Activated CD4-positive, alpha-beta T cell treated with anti-CD3 and anti-CD28 coated beads, Interleukin-2, amount 10 ng/mL, durations not matched to agents 7 days and 5 days (primary cell): ENCODE data around the gene TRPM4. TPM values are rescaled to one million over a fixed set of nuclear protein-coding genes. Genes with fewer than 3 reads are reported as not detected.

ENCODE experiments used
- CTCF ChIA-PET: fragments of 350-600 bp; sonication (Branson Sonifier 250); formaldehyde crosslinking; loops from one replicate; lab custom pipeline; 2021; ENCODE audit warnings: antibody characterized with exemption; lab: Charles Lee
- POLR2A ChIA-PET: fragments of 350-600 bp; sonication (Branson Sonifier 250); formaldehyde crosslinking; loops from one replicate; lab custom pipeline; 2021; ENCODE audit warnings: antibody characterized with exemption; lab: Charles Lee
- DNase-seq: peaks from one replicate; pipeline ENCODE4 v3.0.0-alpha.2; 2020
- H3K27ac Mint-ChIP-seq: one replicate; pipeline ENCODE4 v1.8.0; 2021; ENCODE audit warnings: mild to moderate bottlenecking, moderate library complexity, mixed read lengths
- H3K27me3 Mint-ChIP-seq: one replicate; pipeline ENCODE4 v1.8.0; 2021; ENCODE audit warnings: mixed read lengths
- H3K36me3 Mint-ChIP-seq: one replicate; pipeline ENCODE4 v1.8.0; 2021; ENCODE audit warnings: low read depth, mixed read lengths
- H3K4me1 Mint-ChIP-seq: one replicate; pipeline ENCODE4 v1.8.0; 2021; ENCODE audit warnings: mixed read lengths
- H3K4me3 Mint-ChIP-seq: one replicate; pipeline ENCODE4 v1.8.0; 2021; ENCODE audit warnings: mild to moderate bottlenecking, moderate library complexity, mixed read lengths
- H3K9me3 Mint-ChIP-seq: one replicate; pipeline ENCODE4 v1.8.0; 2021; ENCODE audit warnings: mixed read lengths
- total RNA-seq, 2 experiments: library from RNA; stranded (reverse); gene quantifications; one replicate each; pipeline ENCODE4 v1.2.3, GENCODE V29; 2021

Gene TRPM4
- total RNA-seq, 2 experiments from 2014 or later = 0.25 to 0.33 TPM

GRCh38 chr19:49229416-49229815 is 71.8 kb downstream of the TRPM4 start:
- H3K4me3 Mint-ChIP-seq = no peak overlapping the region
- H3K9me3 Mint-ChIP-seq = no peaks in the 10 kb centered on the region
- POLR2A ChIA-PET = no interaction called here
- H3K27me3 Mint-ChIP-seq = no peaks in the 10 kb centered on the region
- no peaks in the 10 kb centered on the region for H3K36me3 Mint-ChIP-seq
- peaks cover 23% of the 10 kb centered on the region for H3K4me1 Mint-ChIP-seq
- no peak for DNase-seq
- H3K27ac Mint-ChIP-seq = no peak overlapping the region
- CTCF ChIA-PET = interaction anchor here (0.6 kb wide), 1 partner anchor 14 kb away, joined by 5 read pairs; no protein-coding TSS in a partner anchor

- POLR2A ChIA-PET = no interaction called here
- no peak overlapping the region for H3K27ac Mint-ChIP-seq
- H3K4me3 Mint-ChIP-seq = no peak overlapping the region
- H3K9me3 Mint-ChIP-seq = no peaks in the 10 kb centered on the region
- DNase-seq = no peak
- H3K36me3 Mint-ChIP-seq = no peaks in the 10 kb centered on the region
- H3K27me3 Mint-ChIP-seq = peaks cover 4% of the 10 kb centered on the region
- peaks cover 14% of the 10 kb centered on the region for H3K4me1 Mint-ChIP-seq
- CTCF ChIA-PET = no interaction called here
These were observed 73.8 kb downstream of the TRPM4 start for GRCh38 chr19:49231389-49231788.

- Mint-ChIP-seq H3K4me1 (peaks cover 13% of the 10 kb centered on the region), H3K36me3 (no peaks in the 10 kb centered on the region), H3K27me3 (peaks cover 8% of the 10 kb centered on the region), H3K27ac (no peak overlapping the region), H3K9me3 (no peaks in the 10 kb centered on the region), H3K4me3 (no peak overlapping the region)
- DNase-seq = no peak
- POLR2A ChIA-PET = no interaction called here
- CTCF ChIA-PET = no interaction called here
These were observed 74.2 kb downstream of the TRPM4 start for GRCh38 chr19:49231804-49232203.

GRCh38 chr19:49233163-49233562 is 75.6 kb downstream of the TRPM4 start:
- CTCF ChIA-PET = no interaction called here
- no peaks in the 10 kb centered on the region for H3K36me3 Mint-ChIP-seq
- H3K27ac Mint-ChIP-seq = no peak overlapping the region
- H3K4me3 Mint-ChIP-seq = no peak overlapping the region
- POLR2A ChIA-PET = no interaction called here
- DNase-seq = no peak
- H3K9me3 Mint-ChIP-seq = no peaks in the 10 kb centered on the region
- H3K4me1 Mint-ChIP-seq = peaks cover 13% of the 10 kb centered on the region
- H3K27me3 Mint-ChIP-seq = peaks cover 11% of the 10 kb centered on the region

- peaks cover 4% of the 10 kb centered on the region for H3K27me3 Mint-ChIP-seq
- no peak for DNase-seq
- ChIA-PET CTCF (interaction anchor here (0.7 kb wide), 1 partner anchor 60 kb away, joined by 3 read pairs; no protein-coding TSS in a partner anchor), POLR2A (no interaction called here)
- no peak overlapping the region for H3K27ac Mint-ChIP-seq
- H3K9me3 Mint-ChIP-seq = no peaks in the 10 kb centered on the region
- no peaks in the 10 kb centered on the region for H3K4me1 Mint-ChIP-seq
- H3K4me3 Mint-ChIP-seq = no peak overlapping the region
- no peaks in the 10 kb centered on the region for H3K36me3 Mint-ChIP-seq
These were observed 84.2 kb downstream of the TRPM4 start for GRCh38 chr19:49241769-49242168.

- CTCF ChIA-PET = interaction anchor here (1.0 to 1.1 kb wide), 2 partner anchors 14 to 16 kb away, joined by 3 to 5 read pairs; no protein-coding TSS in a partner anchor
- no peaks in the 10 kb centered on the region for H3K4me1 Mint-ChIP-seq
- POLR2A ChIA-PET = no interaction called here
- no peak for DNase-seq
- no peak overlapping the region for H3K27ac Mint-ChIP-seq
- no peaks in the 10 kb centered on the region for H3K27me3 Mint-ChIP-seq
- H3K36me3 Mint-ChIP-seq = no peaks in the 10 kb centered on the region
- H3K4me3 Mint-ChIP-seq = no peak overlapping the region
- no peaks in the 10 kb centered on the region for H3K9me3 Mint-ChIP-seq
These were observed 85.5 kb downstream of the TRPM4 start for GRCh38 chr19:49243129-49243528.

GRCh38 chr19:49243726-49244125 is 86.1 kb downstream of the TRPM4 start:
- no peaks in the 10 kb centered on the region for H3K27me3 Mint-ChIP-seq
- no peak overlapping the region for H3K27ac Mint-ChIP-seq
- H3K4me1 Mint-ChIP-seq = no peaks in the 10 kb centered on the region
- DNase-seq = no peak
- H3K9me3 Mint-ChIP-seq = no peaks in the 10 kb centered on the region
- POLR2A ChIA-PET = no interaction called here
- CTCF ChIA-PET = interaction anchor here (0.9 to 1.1 kb wide), 3 partner anchors 15 to 231 kb away, joined by 3 to 5 read pairs (median 3); no protein-coding TSS in a partner anchor
- H3K4me3 Mint-ChIP-seq = no peak overlapping the region
- no peaks in the 10 kb centered on the region for H3K36me3 Mint-ChIP-seq

- Mint-ChIP-seq H3K27ac (no peak overlapping the region), H3K27me3 (no peaks in the 10 kb centered on the region)
- CTCF ChIA-PET = interaction anchor here (0.9 to 1.1 kb wide), 2 partner anchors 17 to 231 kb away, joined by 3 read pairs; no protein-coding TSS in a partner anchor
These were observed 86.7 kb downstream of the TRPM4 start for GRCh38 chr19:49244256-49244655.

GRCh38 chr19:49247676-49248075 is 90.1 kb downstream of the TRPM4 start:
- ChIA-PET POLR2A (no interaction called here), CTCF (no interaction called here)
- Mint-ChIP-seq H3K4me1 (no peaks in the 10 kb centered on the region), H3K27me3 (peaks cover 9% of the 10 kb centered on the region), H3K36me3 (no peaks in the 10 kb centered on the region), H3K27ac (no peak overlapping the region), H3K9me3 (no peaks in the 10 kb centered on the region), H3K4me3 (no peak overlapping the region)
- DNase-seq = no peak

More at GRCh38 chr19:49244256-49244655, 86.7 kb downstream of the TRPM4 start:
- H3K9me3 Mint-ChIP-seq = no peaks in the 10 kb centered on the region
- no peaks in the 10 kb centered on the region for H3K36me3 Mint-ChIP-seq
- POLR2A ChIA-PET = no interaction called here
- H3K4me1 Mint-ChIP-seq = no peaks in the 10 kb centered on the region
- H3K4me3 Mint-ChIP-seq = no peak overlapping the region
- no peak for DNase-seq

GRCh38 chr19:49249933-49250332 is 92.3 kb downstream of the TRPM4 start:
- peaks cover 9% of the 10 kb centered on the region for H3K27me3 Mint-ChIP-seq
- no peaks in the 10 kb centered on the region for H3K36me3 Mint-ChIP-seq
- POLR2A ChIA-PET = no interaction called here
- no peaks in the 10 kb centered on the region for H3K9me3 Mint-ChIP-seq
- DNase-seq = no peak
- CTCF ChIA-PET = no interaction called here
- H3K4me3 Mint-ChIP-seq = no peak overlapping the region
- no peaks in the 10 kb centered on the region for H3K4me1 Mint-ChIP-seq
- H3K27ac Mint-ChIP-seq = no peak overlapping the region

GRCh38 chr19:49255674-49256073 is 98.1 kb downstream of the TRPM4 start:
- Mint-ChIP-seq H3K4me1 (no peaks in the 10 kb centered on the region), H3K36me3 (peaks cover 2% of the 10 kb centered on the region), H3K9me3 (peaks cover 20% of the 10 kb centered on the region), H3K27ac (no peak overlapping the region), H3K27me3 (peaks cover 14% of the 10 kb centered on the region), H3K4me3 (no peak overlapping the region)
- no peak for DNase-seq
- CTCF ChIA-PET = interaction anchor here (0.7 to 1.9 kb wide), 2 partner anchors 12 to 57 kb away, joined by 3 to 6 read pairs; no protein-coding TSS in a partner anchor
- POLR2A ChIA-PET = no interaction called here

GRCh38 chr19:49256691-49257090 is 99.1 kb downstream of the TRPM4 start:
- Mint-ChIP-seq H3K4me1 (no peaks in the 10 kb centered on the region), H3K9me3 (peaks cover 21% of the 10 kb centered on the region), H3K27ac (no peak overlapping the region), H3K27me3 (peaks cover 18% of the 10 kb centered on the region), H3K36me3 (peaks cover 2% of the 10 kb centered on the region), H3K4me3 (no peak overlapping the region)
- no peak for DNase-seq
- ChIA-PET POLR2A (no interaction called here), CTCF (interaction anchor here (0.6 kb wide), 1 partner anchor 189 kb away, joined by 3 read pairs; no protein-coding TSS in a partner anchor)
